ENCODE measurements around the gene OPTC.

The OPTC gene

DNA sequence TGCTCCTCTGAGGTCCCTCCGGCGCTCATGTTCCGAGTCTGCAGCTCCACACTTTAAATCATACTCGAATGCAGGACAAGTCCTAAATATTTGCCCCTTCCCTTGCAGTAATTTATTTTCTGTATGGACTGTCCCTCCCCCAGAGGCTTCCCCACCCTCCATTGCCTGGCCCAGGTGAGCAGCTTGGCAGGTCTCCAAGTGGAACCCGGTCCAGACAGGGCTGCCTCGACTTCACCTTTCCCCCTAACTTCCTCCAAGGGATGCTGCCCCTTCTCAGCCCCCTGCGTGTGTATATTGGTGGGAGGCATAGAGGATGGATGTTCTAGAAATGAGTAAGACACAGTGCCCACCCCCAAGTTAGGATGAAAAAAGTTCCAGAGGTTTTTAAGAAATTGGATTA lies 5.4 kb upstream of the OPTC start:
- TF ChIP-seq, protein P1, sequence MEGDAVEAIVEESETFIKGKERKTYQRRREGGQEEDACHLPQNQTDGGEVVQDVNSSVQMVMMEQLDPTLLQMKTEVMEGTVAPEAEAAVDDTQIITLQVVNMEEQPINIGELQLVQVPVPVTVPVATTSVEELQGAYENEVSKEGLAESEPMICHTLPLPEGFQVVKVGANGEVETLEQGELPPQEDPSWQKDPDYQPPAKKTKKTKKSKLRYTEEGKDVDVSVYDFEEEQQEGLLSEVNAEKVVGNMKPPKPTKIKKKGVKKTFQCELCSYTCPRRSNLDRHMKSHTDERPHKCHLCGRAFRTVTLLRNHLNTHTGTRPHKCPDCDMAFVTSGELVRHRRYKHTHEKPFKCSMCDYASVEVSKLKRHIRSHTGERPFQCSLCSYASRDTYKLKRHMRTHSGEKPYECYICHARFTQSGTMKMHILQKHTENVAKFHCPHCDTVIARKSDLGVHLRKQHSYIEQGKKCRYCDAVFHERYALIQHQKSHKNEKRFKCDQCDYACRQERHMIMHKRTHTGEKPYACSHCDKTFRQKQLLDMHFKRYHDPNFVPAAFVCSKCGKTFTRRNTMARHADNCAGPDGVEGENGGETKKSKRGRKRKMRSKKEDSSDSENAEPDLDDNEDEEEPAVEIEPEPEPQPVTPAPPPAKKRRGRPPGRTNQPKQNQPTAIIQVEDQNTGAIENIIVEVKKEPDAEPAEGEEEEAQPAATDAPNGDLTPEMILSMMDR (IDR thresholded peaks at IDR 0.05; ENCODE audit: insufficient read depth, low read depth, low read length, missing control alignments), result no peak
- H3K4me3 ChIP-seq (ENCODE audit: low read length), result no peak overlapping the region
- DNase-seq (ENCODE audit: low read depth), result no peak

- no peak overlapping the region for H3K4me3 ChIP-seq (ENCODE audit: low read length)
- no peak for DNase-seq (ENCODE audit: low read depth)
- TF ChIP-seq, protein P1 (IDR thresholded peaks at IDR 0.05; ENCODE audit: insufficient read depth, low read depth, low read length, missing control alignments), result no peak
These were observed 3.3 kb upstream of the OPTC start for GRCh38 chr1:203490607-203491006.

DNA sequence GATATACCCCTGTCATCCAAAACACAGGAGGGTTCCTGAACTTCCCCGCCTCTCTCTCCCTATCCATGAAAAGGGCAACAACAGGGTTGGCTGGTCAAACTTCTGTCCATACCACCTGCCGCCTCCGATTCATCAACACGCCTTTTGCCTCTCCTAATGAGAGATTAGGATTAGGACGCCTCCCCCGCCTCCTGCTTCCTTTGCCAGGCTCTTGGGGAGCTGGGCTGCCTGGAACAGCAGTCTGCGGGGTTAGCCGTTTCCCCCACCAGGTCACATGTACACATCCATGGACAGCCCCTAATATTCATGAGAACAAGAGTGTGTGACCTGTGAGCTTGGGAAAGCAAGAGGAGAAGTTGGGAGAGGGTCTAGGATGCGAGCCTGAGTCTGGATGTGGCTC lies 2.3 kb upstream of the OPTC start:
- TF ChIP-seq, protein P1 (IDR thresholded peaks at IDR 0.05; ENCODE audit: insufficient read depth, low read depth, low read length, missing control alignments), result no peak
- H3K4me3 ChIP-seq (ENCODE audit: low read length), result no peak overlapping the region
- DNase-seq (ENCODE audit: low read depth), result no peak

GRCh38 chr1:203492082-203492747 lies 1.7 kb upstream of the OPTC start:
- DNase-seq (ENCODE audit: low read depth), result no peak
- TF ChIP-seq, protein P1 (IDR thresholded peaks at IDR 0.05; ENCODE audit: insufficient read depth, low read depth, low read length, missing control alignments), result no peak
- H3K4me3 ChIP-seq (ENCODE audit: low read length), result no peak overlapping the region

- TF ChIP-seq, protein P1 (IDR thresholded peaks at IDR 0.05; ENCODE audit: insufficient read depth, low read depth, low read length, missing control alignments), result no peak
- no peak for DNase-seq (ENCODE audit: low read depth)
- no peak overlapping the region for H3K4me3 ChIP-seq (ENCODE audit: low read length)
These were observed 1.2 kb upstream of the OPTC start for GRCh38 chr1:203492748-203493130.

GRCh38 chr1:203495845-203496244 lies 1.9 kb downstream of the OPTC start:
- H3K4me3 ChIP-seq (ENCODE audit: low read length), result no peak overlapping the region
- no peak for DNase-seq (ENCODE audit: low read depth)
- TF ChIP-seq, protein P1 (IDR thresholded peaks at IDR 0.05; ENCODE audit: insufficient read depth, low read depth, low read length, missing control alignments), result no peak

GRCh38 chr1:203497269-203497777 lies 3.4 kb downstream of the OPTC start:
- H3K4me3 ChIP-seq (ENCODE audit: low read length), result no peak overlapping the region
- no peak for DNase-seq (ENCODE audit: low read depth)
- TF ChIP-seq, protein P1 (IDR thresholded peaks at IDR 0.05; ENCODE audit: insufficient read depth, low read depth, low read length, missing control alignments), result no peak

All from epithelial cell of esophagus (primary cell).